ENCODE data around the gene NOS1. TPM values are rescaled to one million over a fixed set of nuclear protein-coding genes. Genes with fewer than 3 reads are reported as not detected.

The NOS1 gene
- total and polyA plus RNA-seq, 2 experiments from 2014 or later = 0.63 to 3.0 TPM

- Histone ChIP-seq H3K4me2 (no peak overlapping the region), H3K4me3 (no peak overlapping the region), H3K79me2 (replicated peaks; ENCODE audit: insufficient read depth) (no peaks in the 10 kb centered on the region), H3K27me3 (ENCODE audit: insufficient read depth) (no peaks in the 10 kb centered on the region), H3K9me2 (ENCODE audit: insufficient read depth) (no peaks in the 10 kb centered on the region), H3K27ac (ENCODE audit: low read depth) (no peak overlapping the region), H3K36me3 (ENCODE audit: insufficient read depth) (no peaks in the 10 kb centered on the region), H3K4me1 (ENCODE audit: insufficient read depth) (no peaks in the 10 kb centered on the region), H4K20me1 (replicated peaks; ENCODE audit: insufficient read depth) (no peaks in the 10 kb centered on the region), H2AFZ (no peak overlapping the region), H3F3A (replicated peaks; ENCODE audit: low read depth) (no peaks in the 10 kb centered on the region)
- Mint-ChIP-seq H3K4me1 (peaks cover 6% of the 10 kb centered on the region), H3K4me3 (no peak overlapping the region), H3K9me3 (no peaks in the 10 kb centered on the region), H3K36me3 (ENCODE audit: low read depth) (no peaks in the 10 kb centered on the region), H3K27me3 (ENCODE audit: insufficient read depth, low read depth, poor library complexity) (peaks cover 5% of the 10 kb centered on the region), H3K27ac (no peak overlapping the region; the same call in 1 of the 2 replicates)
- no peak for DNase-seq (ENCODE audit: low spot score)
- TF ChIP-seq, protein P1, sequence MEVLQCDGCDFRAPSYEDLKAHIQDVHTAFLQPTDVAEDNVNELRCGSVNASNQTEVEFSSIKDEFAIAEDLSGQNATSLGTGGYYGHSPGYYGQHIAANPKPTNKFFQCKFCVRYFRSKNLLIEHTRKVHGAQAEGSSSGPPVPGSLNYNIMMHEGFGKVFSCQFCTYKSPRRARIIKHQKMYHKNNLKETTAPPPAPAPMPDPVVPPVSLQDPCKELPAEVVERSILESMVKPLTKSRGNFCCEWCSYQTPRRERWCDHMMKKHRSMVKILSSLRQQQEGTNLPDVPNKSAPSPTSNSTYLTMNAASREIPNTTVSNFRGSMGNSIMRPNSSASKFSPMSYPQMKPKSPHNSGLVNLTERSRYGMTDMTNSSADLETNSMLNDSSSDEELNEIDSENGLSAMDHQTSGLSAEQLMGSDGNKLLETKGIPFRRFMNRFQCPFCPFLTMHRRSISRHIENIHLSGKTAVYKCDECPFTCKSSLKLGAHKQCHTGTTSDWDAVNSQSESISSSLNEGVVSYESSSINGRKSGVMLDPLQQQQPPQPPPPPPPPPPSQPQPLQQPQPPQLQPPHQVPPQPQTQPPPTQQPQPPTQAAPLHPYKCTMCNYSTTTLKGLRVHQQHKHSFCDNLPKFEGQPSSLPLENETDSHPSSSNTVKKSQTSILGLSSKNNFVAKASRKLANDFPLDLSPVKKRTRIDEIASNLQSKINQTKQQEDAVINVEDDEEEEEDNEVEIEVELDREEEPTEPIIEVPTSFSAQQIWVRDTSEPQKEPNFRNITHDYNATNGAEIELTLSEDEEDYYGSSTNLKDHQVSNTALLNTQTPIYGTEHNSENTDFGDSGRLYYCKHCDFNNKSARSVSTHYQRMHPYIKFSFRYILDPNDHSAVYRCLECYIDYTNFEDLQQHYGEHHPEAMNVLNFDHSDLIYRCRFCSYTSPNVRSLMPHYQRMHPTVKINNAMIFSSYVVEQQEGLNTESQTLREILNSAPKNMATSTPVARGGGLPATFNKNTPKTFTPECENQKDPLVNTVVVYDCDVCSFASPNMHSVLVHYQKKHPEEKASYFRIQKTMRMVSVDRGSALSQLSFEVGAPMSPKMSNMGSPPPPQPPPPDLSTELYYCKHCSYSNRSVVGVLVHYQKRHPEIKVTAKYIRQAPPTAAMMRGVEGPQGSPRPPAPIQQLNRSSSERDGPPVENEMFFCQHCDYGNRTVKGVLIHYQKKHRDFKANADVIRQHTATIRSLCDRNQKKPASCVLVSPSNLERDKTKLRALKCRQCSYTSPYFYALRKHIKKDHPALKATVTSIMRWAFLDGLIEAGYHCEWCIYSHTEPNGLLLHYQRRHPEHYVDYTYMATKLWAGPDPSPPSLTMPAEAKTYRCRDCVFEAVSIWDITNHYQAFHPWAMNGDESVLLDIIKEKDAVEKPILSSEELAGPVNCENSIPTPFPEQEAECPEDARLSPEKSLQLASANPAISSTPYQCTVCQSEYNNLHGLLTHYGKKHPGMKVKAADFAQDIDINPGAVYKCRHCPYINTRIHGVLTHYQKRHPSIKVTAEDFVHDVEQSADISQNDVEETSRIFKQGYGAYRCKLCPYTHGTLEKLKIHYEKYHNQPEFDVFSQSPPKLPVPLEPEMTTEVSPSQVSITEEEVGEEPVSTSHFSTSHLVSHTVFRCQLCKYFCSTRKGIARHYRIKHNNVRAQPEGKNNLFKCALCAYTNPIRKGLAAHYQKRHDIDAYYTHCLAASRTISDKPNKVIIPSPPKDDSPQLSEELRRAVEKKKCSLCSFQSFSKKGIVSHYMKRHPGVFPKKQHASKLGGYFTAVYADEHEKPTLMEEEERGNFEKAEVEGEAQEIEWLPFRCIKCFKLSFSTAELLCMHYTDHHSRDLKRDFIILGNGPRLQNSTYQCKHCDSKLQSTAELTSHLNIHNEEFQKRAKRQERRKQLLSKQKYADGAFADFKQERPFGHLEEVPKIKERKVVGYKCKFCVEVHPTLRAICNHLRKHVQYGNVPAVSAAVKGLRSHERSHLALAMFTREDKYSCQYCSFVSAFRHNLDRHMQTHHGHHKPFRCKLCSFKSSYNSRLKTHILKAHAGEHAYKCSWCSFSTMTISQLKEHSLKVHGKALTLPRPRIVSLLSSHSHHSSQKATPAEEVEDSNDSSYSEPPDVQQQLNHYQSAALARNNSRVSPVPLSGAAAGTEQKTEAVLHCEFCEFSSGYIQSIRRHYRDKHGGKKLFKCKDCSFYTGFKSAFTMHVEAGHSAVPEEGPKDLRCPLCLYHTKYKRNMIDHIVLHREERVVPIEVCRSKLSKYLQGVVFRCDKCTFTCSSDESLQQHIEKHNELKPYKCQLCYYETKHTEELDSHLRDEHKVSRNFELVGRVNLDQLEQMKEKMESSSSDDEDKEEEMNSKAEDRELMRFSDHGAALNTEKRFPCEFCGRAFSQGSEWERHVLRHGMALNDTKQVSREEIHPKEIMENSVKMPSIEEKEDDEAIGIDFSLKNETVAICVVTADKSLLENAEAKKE (CRISPR knock-in tag; IDR thresholded peaks at IDR 0.05) = no peak
- TF ChIP-seq NANOG (IDR thresholded peaks at IDR 0.05; ENCODE audit: borderline replicate concordance) (no peak), CREB1 (CRISPR knock-in tag; IDR thresholded peaks at IDR 0.05; ENCODE audit: low read depth) (no peak), ZNF331 (CRISPR knock-in tag; IDR thresholded peaks at IDR 0.05; ENCODE audit: low read depth) (no peak), POLR2AphosphoS5 (IDR thresholded peaks at IDR 0.05; ENCODE audit: low read depth) (no peak), JUNB (IDR thresholded peaks at IDR 0.05; ENCODE audit: unreplicated experiment) (no peak), ZNF114 (CRISPR knock-in tag; IDR thresholded peaks at IDR 0.05) (no peak), EZH2 (IDR thresholded peaks at IDR 0.05; ENCODE audit: low read depth, unreplicated experiment) (no peak), STAT1 (IDR thresholded peaks at IDR 0.05; ENCODE audit: unreplicated experiment) (no peak), EZH2phosphoT487 (IDR thresholded peaks at IDR 0.05; ENCODE audit: unreplicated experiment) (no peak)
- TF ChIP-seq, protein P2, sequence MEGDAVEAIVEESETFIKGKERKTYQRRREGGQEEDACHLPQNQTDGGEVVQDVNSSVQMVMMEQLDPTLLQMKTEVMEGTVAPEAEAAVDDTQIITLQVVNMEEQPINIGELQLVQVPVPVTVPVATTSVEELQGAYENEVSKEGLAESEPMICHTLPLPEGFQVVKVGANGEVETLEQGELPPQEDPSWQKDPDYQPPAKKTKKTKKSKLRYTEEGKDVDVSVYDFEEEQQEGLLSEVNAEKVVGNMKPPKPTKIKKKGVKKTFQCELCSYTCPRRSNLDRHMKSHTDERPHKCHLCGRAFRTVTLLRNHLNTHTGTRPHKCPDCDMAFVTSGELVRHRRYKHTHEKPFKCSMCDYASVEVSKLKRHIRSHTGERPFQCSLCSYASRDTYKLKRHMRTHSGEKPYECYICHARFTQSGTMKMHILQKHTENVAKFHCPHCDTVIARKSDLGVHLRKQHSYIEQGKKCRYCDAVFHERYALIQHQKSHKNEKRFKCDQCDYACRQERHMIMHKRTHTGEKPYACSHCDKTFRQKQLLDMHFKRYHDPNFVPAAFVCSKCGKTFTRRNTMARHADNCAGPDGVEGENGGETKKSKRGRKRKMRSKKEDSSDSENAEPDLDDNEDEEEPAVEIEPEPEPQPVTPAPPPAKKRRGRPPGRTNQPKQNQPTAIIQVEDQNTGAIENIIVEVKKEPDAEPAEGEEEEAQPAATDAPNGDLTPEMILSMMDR (conservative IDR thresholded peaks at IDR 0.05; ENCODE audit: low read depth in 2 of 2) = no peak
- TF ChIP-seq, protein P3, sequence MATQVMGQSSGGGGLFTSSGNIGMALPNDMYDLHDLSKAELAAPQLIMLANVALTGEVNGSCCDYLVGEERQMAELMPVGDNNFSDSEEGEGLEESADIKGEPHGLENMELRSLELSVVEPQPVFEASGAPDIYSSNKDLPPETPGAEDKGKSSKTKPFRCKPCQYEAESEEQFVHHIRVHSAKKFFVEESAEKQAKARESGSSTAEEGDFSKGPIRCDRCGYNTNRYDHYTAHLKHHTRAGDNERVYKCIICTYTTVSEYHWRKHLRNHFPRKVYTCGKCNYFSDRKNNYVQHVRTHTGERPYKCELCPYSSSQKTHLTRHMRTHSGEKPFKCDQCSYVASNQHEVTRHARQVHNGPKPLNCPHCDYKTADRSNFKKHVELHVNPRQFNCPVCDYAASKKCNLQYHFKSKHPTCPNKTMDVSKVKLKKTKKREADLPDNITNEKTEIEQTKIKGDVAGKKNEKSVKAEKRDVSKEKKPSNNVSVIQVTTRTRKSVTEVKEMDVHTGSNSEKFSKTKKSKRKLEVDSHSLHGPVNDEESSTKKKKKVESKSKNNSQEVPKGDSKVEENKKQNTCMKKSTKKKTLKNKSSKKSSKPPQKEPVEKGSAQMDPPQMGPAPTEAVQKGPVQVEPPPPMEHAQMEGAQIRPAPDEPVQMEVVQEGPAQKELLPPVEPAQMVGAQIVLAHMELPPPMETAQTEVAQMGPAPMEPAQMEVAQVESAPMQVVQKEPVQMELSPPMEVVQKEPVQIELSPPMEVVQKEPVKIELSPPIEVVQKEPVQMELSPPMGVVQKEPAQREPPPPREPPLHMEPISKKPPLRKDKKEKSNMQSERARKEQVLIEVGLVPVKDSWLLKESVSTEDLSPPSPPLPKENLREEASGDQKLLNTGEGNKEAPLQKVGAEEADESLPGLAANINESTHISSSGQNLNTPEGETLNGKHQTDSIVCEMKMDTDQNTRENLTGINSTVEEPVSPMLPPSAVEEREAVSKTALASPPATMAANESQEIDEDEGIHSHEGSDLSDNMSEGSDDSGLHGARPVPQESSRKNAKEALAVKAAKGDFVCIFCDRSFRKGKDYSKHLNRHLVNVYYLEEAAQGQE (IDR thresholded peaks at IDR 0.05; ENCODE audit: unreplicated experiment) = no peak
- TF ChIP-seq, protein P4, sequence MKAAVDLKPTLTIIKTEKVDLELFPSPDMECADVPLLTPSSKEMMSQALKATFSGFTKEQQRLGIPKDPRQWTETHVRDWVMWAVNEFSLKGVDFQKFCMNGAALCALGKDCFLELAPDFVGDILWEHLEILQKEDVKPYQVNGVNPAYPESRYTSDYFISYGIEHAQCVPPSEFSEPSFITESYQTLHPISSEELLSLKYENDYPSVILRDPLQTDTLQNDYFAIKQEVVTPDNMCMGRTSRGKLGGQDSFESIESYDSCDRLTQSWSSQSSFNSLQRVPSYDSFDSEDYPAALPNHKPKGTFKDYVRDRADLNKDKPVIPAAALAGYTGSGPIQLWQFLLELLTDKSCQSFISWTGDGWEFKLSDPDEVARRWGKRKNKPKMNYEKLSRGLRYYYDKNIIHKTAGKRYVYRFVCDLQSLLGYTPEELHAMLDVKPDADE (IDR thresholded peaks at IDR 0.05) = no peak
- ATAC-seq = no peak
These were observed 32.8 kb downstream of the NOS1 start for GRCh38 chr12:117328556-117329100.
